H9 (cell line): Measurements from ENCODE around the gene STRIP1. TPM values are rescaled to one million over a fixed set of nuclear protein-coding genes. Genes with fewer than 3 reads are reported as not detected.

ENCODE experiments used
- DNase-seq: peaks from one replicate; pipeline ENCODE4 v3.0.0-alpha.2; 2017
- H2AFZ ChIP-seq: one replicate; pipeline ENCODE4 v1.6.1; 2013; ENCODE audit warnings: mild to moderate bottlenecking, low read length, control low read depth, moderate library complexity
- H2AK5ac ChIP-seq: 2 replicates; pipeline ENCODE4 v1.6.1; 2013; ENCODE audit warnings: low read length, control low read depth, mixed read lengths; ENCODE audit not compliant: insufficient read length
- H2BK120ac ChIP-seq: one replicate; pipeline ENCODE4 v1.6.1; 2013; ENCODE audit warnings: low read depth, mild to moderate bottlenecking, low read length, control low read depth, inconsistent platforms; ENCODE audit not compliant: poor library complexity, severe bottlenecking
- H2BK12ac ChIP-seq: 2 replicates; pipeline ENCODE4 v1.6.1; 2013; ENCODE audit warnings: low read length, control low read depth, mixed read lengths, low read depth; ENCODE audit not compliant: insufficient read length
- H2BK15ac ChIP-seq: 2 replicates; pipeline ENCODE4 v1.6.1; 2013; ENCODE audit warnings: low read depth, low read length, control low read depth
- H2BK20ac ChIP-seq: one replicate; pipeline ENCODE4 v1.6.1; 2013; ENCODE audit warnings: low read depth, mild to moderate bottlenecking, low read length, control low read depth, inconsistent platforms; ENCODE audit not compliant: poor library complexity, severe bottlenecking
- H2BK5ac ChIP-seq: 2 replicates; pipeline ENCODE4 v1.6.1; 2013; ENCODE audit warnings: low read length, control low read depth, mixed read lengths; ENCODE audit not compliant: insufficient read length
- H3K14ac ChIP-seq: 2 replicates; pipeline ENCODE4 v1.6.1; 2013; ENCODE audit warnings: low read length, control low read depth; ENCODE audit not compliant: insufficient read depth
- H3K18ac ChIP-seq: 2 replicates; pipeline ENCODE4 v1.6.1; 2013; ENCODE audit warnings: low read depth, mild to moderate bottlenecking, mixed read lengths, low read length, control low read depth; ENCODE audit not compliant: insufficient read length
- H3K23ac ChIP-seq: 2 replicates; pipeline ENCODE4 v1.6.1; 2013; ENCODE audit warnings: low read length, control low read depth, mixed read lengths, low read depth; ENCODE audit not compliant: insufficient read length
- H3K23me2 ChIP-seq: 2 replicates; pipeline ENCODE4 v1.6.1; 2013; ENCODE audit warnings: low read depth, mild to moderate bottlenecking, mixed read lengths, low read length, control low read depth; ENCODE audit not compliant: insufficient read length, poor library complexity, severe bottlenecking
- H3K27ac ChIP-seq: 2 replicates; pipeline ENCODE4 v1.5.1; 2013; ENCODE audit warnings: low read length, control low read depth, mixed read lengths, low read depth; ENCODE audit not compliant: insufficient read length
- H3K27me3 ChIP-seq: 2 replicates; pipeline ENCODE4 v1.6.1; 2013; ENCODE audit warnings: low read length, control low read depth, inconsistent platforms; ENCODE audit not compliant: insufficient read depth
- H3K4ac ChIP-seq: 2 replicates; pipeline ENCODE4 v1.6.1; 2013; ENCODE audit warnings: low read depth, mild to moderate bottlenecking, control low read depth, inconsistent platforms, low read length, moderate library complexity
- H3K4me1 ChIP-seq: 2 replicates; pipeline ENCODE4 v1.6.1; 2013; ENCODE audit warnings: low read length, control low read depth, inconsistent platforms; ENCODE audit not compliant: insufficient read depth
- H3K4me2 ChIP-seq: 2 replicates; pipeline ENCODE4 v1.6.1; 2013; ENCODE audit warnings: low read length, control low read depth, mixed read lengths; ENCODE audit not compliant: insufficient read length, insufficient read depth
- H3K56ac ChIP-seq: 2 replicates; pipeline ENCODE4 v1.6.1; 2013; ENCODE audit warnings: low read depth, mild to moderate bottlenecking, mixed read lengths, low read length, control low read depth; ENCODE audit not compliant: insufficient read length
- H3K79me1 ChIP-seq: 2 replicates; pipeline ENCODE4 v1.6.1; 2013; ENCODE audit warnings: low read depth, mild to moderate bottlenecking, moderate library complexity, low read length, control low read depth, inconsistent platforms; ENCODE audit not compliant: insufficient read depth, poor library complexity, severe bottlenecking
- H3K79me2 ChIP-seq: 2 replicates; pipeline ENCODE4 v1.6.1; 2013; ENCODE audit warnings: low read length, control low read depth, inconsistent platforms; ENCODE audit not compliant: insufficient read depth
- H3K9ac ChIP-seq: 2 replicates; pipeline ENCODE4 v1.6.1; 2013; ENCODE audit warnings: low read length, control low read depth, mixed read lengths; ENCODE audit not compliant: insufficient read length; ENCODE audit errors: extremely low read depth
- H3K9me3 ChIP-seq: one replicate; pipeline ENCODE4 v1.6.1; 2013; ENCODE audit warnings: low read depth, low read length, inconsistent platforms; ENCODE audit not compliant: control insufficient read depth
- H3T11ph ChIP-seq: one replicate; pipeline ENCODE4 v1.6.1; 2013; ENCODE audit warnings: mild to moderate bottlenecking, low read length, control low read depth, inconsistent platforms
- H4K20me1 ChIP-seq: one replicate; pipeline ENCODE4 v1.6.1; 2013; ENCODE audit not compliant: control insufficient read depth, insufficient read length, insufficient read depth
- H4K5ac ChIP-seq: 2 replicates; pipeline ENCODE4 v1.6.1; 2013; ENCODE audit warnings: low read depth, mild to moderate bottlenecking, mixed read lengths, low read length, control low read depth; ENCODE audit not compliant: insufficient read length
- H4K8ac ChIP-seq: replicated peaks from 2 replicates; pipeline ENCODE4 v1.6.1; 2013; ENCODE audit warnings: low read length, control low read depth, mixed read lengths, low read depth; ENCODE audit not compliant: insufficient read length
- H4K91ac ChIP-seq: 2 replicates; pipeline ENCODE4 v1.6.1; 2013; ENCODE audit warnings: low read depth, mild to moderate bottlenecking, moderate library complexity, mixed read lengths, low read length, control low read depth; ENCODE audit not compliant: insufficient read length
- H3K27ac Mint-ChIP-seq, 3 experiments: 2 replicates in 2 of 3; 3 replicates in 1 of 3; pipeline ENCODE4 v1.8.0; 2020 to 2021; ENCODE audit warnings: mixed read lengths in 3 of 3, mild to moderate bottlenecking in 1 of 3, moderate library complexity in 1 of 3
- H3K27me3 Mint-ChIP-seq: 2 replicates; pipeline ENCODE4 v1.8.0; 2021; ENCODE audit warnings: low read depth, mild to moderate bottlenecking, moderate library complexity, mixed read lengths
- H3K36me3 Mint-ChIP-seq, 3 experiments: 2 replicates in 2 of 3; 3 replicates in 1 of 3; pipeline ENCODE4 v1.8.0; 2020 to 2021; ENCODE audit warnings: low read depth in 3 of 3, mixed read lengths in 3 of 3; ENCODE audit not compliant: insufficient read depth in 1 of 3
- H3K4me1 Mint-ChIP-seq, 2 experiments: 2 replicates each; pipeline ENCODE4 v1.8.0; 2020; ENCODE audit warnings: mixed read lengths in 2 of 2
- H3K4me3 Mint-ChIP-seq, 2 experiments: 2 replicates in 1 of 2; 3 replicates in 1 of 2; pipeline ENCODE4 v1.8.0; 2020 to 2021; ENCODE audit warnings: mild to moderate bottlenecking in 2 of 2, mixed read lengths in 2 of 2, moderate library complexity in 1 of 2
- H3K9me3 Mint-ChIP-seq, 2 experiments: 2 replicates in 1 of 2; 3 replicates in 1 of 2; pipeline ENCODE4 v1.8.0; 2020; ENCODE audit warnings: mild to moderate bottlenecking in 2 of 2, mixed read lengths in 2 of 2, moderate library complexity in 1 of 2
- WGBS: extraction: QIAGEN DNeasy Blood & Tissue Kit; methylation state at CpG from one replicate; pipeline ENCODE4 v1.1.7; 2013; ENCODE audit warnings: missing lambda C conversion rate, low lambda C conversion rate, mixed read lengths; ENCODE audit not compliant: insufficient read length; ENCODE audit errors: extremely low coverage; 5-methylcytosine and 5-hydroxymethylcytosine counted together
- total RNA-seq: library from RNA; stranded (reverse); gene quantifications from 2 replicates; pipeline ENCODE4 v1.2.1, GENCODE V29; 2021
- TF ChIP-seq, protein P1 (sequence below): fragments of 200-600 bp; sonication (generic); conservative IDR thresholded peaks from 3 replicates; pipeline ENCODE4 v1.8.0; 2021; ENCODE audit warnings: antibody characterized with exemption, mild to moderate bottlenecking

STRIP1 gene
- total RNA-seq, 1 experiment from 2014 or later = 43.6 TPM

DNA sequence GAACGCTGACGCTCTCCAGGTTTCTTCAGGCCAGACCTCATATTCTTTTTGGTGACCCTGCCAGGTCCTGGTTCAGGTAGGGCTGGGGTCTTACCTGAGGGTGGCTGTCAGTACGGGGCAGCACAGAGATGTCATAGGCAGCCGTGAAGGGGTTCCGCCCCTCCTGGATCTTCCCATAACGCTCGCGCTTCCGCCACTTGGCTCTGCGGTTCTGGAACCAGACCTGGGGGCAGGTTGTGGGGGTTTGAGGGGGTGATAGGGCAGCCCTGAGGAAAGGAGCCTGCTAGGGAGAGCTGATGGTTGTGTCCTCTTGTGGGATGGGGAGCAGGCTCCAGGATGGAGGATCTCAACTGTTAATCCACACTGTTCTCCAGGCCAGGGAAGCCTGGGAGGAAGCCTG lies 26.9 kb downstream of the STRIP1 start:
- no peak overlapping the region for H2AFZ ChIP-seq
- no peaks in the 10 kb centered on the region for H3K4me1 Mint-ChIP-seq
- no peak overlapping the region for H3K4me3 Mint-ChIP-seq
- no peaks in the 10 kb centered on the region for H3K79me2 ChIP-seq
- no peak overlapping the region for H2AK5ac ChIP-seq
- H3K23me2 ChIP-seq = no peaks in the 10 kb centered on the region
- no peak overlapping the region for H2BK12ac ChIP-seq
- no peaks in the 10 kb centered on the region for H3K4me1 ChIP-seq
- H3K27me3 Mint-ChIP-seq = peaks cover 28% of the 10 kb centered on the region
- no peak overlapping the region for H3K9ac ChIP-seq
- peaks cover 8% of the 10 kb centered on the region; the same call in 1 of the 2 replicates for H3K27me3 ChIP-seq
- H4K5ac ChIP-seq = no peak overlapping the region
- H3K9me3 ChIP-seq = no peaks in the 10 kb centered on the region
- no peak overlapping the region for H4K91ac ChIP-seq
- no peak overlapping the region for H3K18ac ChIP-seq
- H3K9me3 Mint-ChIP-seq = no peaks in the 10 kb centered on the region; a peak in 1 of 5 replicates
- WGBS = no CpG with 5 or more reads among the region's 10 CpGs
- no peak overlapping the region for H3K27ac Mint-ChIP-seq
- H3K27ac ChIP-seq = no peak overlapping the region
- no peak overlapping the region for H3K4ac ChIP-seq
- TF ChIP-seq, protein P1, sequence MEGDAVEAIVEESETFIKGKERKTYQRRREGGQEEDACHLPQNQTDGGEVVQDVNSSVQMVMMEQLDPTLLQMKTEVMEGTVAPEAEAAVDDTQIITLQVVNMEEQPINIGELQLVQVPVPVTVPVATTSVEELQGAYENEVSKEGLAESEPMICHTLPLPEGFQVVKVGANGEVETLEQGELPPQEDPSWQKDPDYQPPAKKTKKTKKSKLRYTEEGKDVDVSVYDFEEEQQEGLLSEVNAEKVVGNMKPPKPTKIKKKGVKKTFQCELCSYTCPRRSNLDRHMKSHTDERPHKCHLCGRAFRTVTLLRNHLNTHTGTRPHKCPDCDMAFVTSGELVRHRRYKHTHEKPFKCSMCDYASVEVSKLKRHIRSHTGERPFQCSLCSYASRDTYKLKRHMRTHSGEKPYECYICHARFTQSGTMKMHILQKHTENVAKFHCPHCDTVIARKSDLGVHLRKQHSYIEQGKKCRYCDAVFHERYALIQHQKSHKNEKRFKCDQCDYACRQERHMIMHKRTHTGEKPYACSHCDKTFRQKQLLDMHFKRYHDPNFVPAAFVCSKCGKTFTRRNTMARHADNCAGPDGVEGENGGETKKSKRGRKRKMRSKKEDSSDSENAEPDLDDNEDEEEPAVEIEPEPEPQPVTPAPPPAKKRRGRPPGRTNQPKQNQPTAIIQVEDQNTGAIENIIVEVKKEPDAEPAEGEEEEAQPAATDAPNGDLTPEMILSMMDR = no peak
- H4K8ac ChIP-seq = no peak overlapping the region
- H4K20me1 ChIP-seq = no peaks in the 10 kb centered on the region
- no peak overlapping the region for H3K14ac ChIP-seq
- peaks cover 22 to 39% (median 37%) of the 10 kb centered on the region in 3 experiments for H3K36me3 Mint-ChIP-seq
- H2BK15ac ChIP-seq = no peak overlapping the region
- H2BK5ac ChIP-seq = no peak overlapping the region
- H2BK20ac ChIP-seq = no peak overlapping the region
- no peak overlapping the region for H3T11ph ChIP-seq
- H3K4me2 ChIP-seq = no peak overlapping the region
- DNase-seq = no peak
- no peak overlapping the region for H3K56ac ChIP-seq
- H2BK120ac ChIP-seq = no peak overlapping the region
- H3K23ac ChIP-seq = no peak overlapping the region
- H3K79me1 ChIP-seq = no peaks in the 10 kb centered on the region
